ENCODE data around the gene CAMKK1.

DNA sequence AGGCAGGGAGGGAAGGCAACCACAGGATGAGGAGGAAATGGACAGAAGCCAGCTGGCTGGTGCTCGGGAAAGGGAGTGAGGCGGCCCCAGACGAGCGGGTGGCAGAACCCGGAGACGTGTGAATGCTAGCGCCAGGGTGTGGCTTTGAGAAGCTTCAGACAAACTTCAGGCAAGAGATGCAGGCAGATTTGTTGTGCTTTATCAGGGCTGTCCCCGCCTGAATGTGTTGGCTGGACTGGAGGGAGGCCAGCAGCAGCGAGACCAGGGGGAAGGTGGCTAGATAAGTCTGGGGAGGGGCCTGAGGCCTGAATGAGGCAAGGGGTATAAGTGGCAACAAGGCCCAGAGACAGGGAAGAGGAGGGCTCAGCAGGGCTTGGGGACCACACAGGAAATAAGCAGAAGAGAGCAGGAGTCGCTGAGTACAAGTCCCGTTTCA lies 22.0 kb downstream of the CAMKK1 start:
- TF ChIP-seq CTCF (conservative IDR thresholded peaks at IDR 0.05; ENCODE audit: low read depth, low read length) (no peak), EZH2 (IDR thresholded peaks at IDR 0.05; ENCODE audit: low read length, unreplicated experiment) (no peak), EZH2phosphoT487 (IDR thresholded peaks at IDR 0.05; ENCODE audit: borderline replicate concordance, low read length) (no peak)

Measured in PC-3 (cell line).